ENCODE data around the gene PKD2L1. TPM values are rescaled to one million over a fixed set of nuclear protein-coding genes. Genes with fewer than 3 reads are reported as not detected.

PKD2L1 gene
- total and polyA plus RNA-seq, 2 of the 8 experiments (the other 6 are each of a cell fraction or from before 2014, with no cell fraction given), result 0.20 to 0.33 TPM

DNA sequence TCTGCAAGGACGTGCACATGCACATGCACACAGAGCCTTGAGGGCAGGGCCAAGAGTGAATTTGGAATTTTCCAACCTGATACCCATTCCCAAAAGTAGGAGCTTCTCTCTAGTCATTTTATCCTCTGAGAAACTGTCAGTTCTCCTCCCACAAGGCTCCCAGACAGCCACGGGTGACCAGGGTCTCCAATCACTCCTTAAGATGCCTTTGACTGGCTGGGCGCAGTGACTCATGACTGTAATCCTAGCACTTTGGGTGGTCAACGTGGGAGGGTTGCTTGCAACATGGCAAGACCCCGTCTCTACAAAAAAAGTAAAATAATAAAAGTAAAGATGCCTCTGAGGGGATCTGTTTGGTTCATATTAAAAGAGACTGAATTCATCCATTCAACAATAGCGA, 30.2 kb upstream of the PKD2L1 start:
- no peak overlapping the region for H2AK5ac ChIP-seq (ENCODE audit: low read depth, low read length)
- H3K56ac ChIP-seq (replicated peaks; ENCODE audit: insufficient read length, low read depth, low read length), result no peak overlapping the region
- no peak overlapping the region for H3K23ac ChIP-seq (ENCODE audit: insufficient read length)
- H2AFZ ChIP-seq (ENCODE audit: low read length), result no peak overlapping the region
- POLR2A ChIA-PET (ENCODE audit: partially characterized antibody), result interaction anchor here (1.0 to 6.8 kb wide), 5 partner anchors 10 to 122 kb away, joined by 3 to 103 read pairs (median 15); partner anchors contain the start of gene SCD
- no peak for DNase-seq (ENCODE audit: low read depth in 1 of 2, low spot score in 2 of 2)
- H3K79me2 ChIP-seq (ENCODE audit: control insufficient read depth in 1 of 2, insufficient read depth in 2 of 2, low read length in 2 of 2), result peaks cover 0 to 21% of the 10 kb centered on the region in 2 experiments; a peak in 3 of 4 replicates
- H3K36me3 ChIP-seq (ENCODE audit: control insufficient read depth in 2 of 4, insufficient read depth in 4 of 4, low read length in 3 of 4), result peaks cover 35 to 92% (median 70%) of the 10 kb centered on the region in 4 experiments
- H3K9ac ChIP-seq (replicated peaks in 1 of 4; ENCODE audit: extremely low read depth in 1 of 4, low read depth in 3 of 4, low read length in 3 of 4), result no peak overlapping the region
- no peaks in the 10 kb centered on the region for H3K27me3 ChIP-seq (replicated peaks in 1 of 4; ENCODE audit: control insufficient read depth in 3 of 4, extremely low read depth in 1 of 4, insufficient read depth in 3 of 4, low read length in 3 of 4)
- peaks cover 3% of the 10 kb centered on the region; the same call in 1 of the 2 replicates for H3K79me1 ChIP-seq (ENCODE audit: low read depth, low read length)
- no peak overlapping the region for H3K18ac ChIP-seq (ENCODE audit: extremely low read depth, low read length)
- no peaks in the 10 kb centered on the region for H3K23me2 ChIP-seq (ENCODE audit: low read depth, low read length)
- no peak overlapping the region for H2BK5ac ChIP-seq (ENCODE audit: low read depth, low read length)
- peaks cover 0 to 8% (median 6%) of the 10 kb centered on the region in 4 experiments; a peak in 3 of 7 replicates for H3K4me1 ChIP-seq (replicated peaks in 1 of 4; ENCODE audit: control insufficient read depth in 3 of 4, insufficient read depth in 4 of 4, low read length in 3 of 4)
- H2BK15ac ChIP-seq (ENCODE audit: low read length), result no peak overlapping the region
- H3K4ac ChIP-seq (replicated peaks; ENCODE audit: insufficient read length, low read depth, low read length), result no peak overlapping the region
- no peak overlapping the region for H3K27ac ChIP-seq (ENCODE audit: low read depth, low read length)
- no peak overlapping the region for H2BK12ac ChIP-seq (ENCODE audit: low read depth, low read length)
- H3K4me2 ChIP-seq (ENCODE audit: insufficient read depth in 1 of 2, low read depth in 2 of 2, low read length in 2 of 2), result no peak overlapping the region
- peaks cover 0 to 30% of the 10 kb centered on the region in 2 experiments for H4K20me1 ChIP-seq (replicated peaks in 1 of 2; ENCODE audit: control insufficient read depth in 1 of 2, insufficient read depth in 2 of 2, low read length in 2 of 2)
- H4K8ac ChIP-seq (ENCODE audit: extremely low read depth, insufficient read depth, low read length), result no peak overlapping the region
- no peaks in the 10 kb centered on the region for H3K9me3 ChIP-seq (ENCODE audit: insufficient read depth in 2 of 2, low read depth in 1 of 2, low read length in 1 of 2)
- TF ChIP-seq, protein P1, sequence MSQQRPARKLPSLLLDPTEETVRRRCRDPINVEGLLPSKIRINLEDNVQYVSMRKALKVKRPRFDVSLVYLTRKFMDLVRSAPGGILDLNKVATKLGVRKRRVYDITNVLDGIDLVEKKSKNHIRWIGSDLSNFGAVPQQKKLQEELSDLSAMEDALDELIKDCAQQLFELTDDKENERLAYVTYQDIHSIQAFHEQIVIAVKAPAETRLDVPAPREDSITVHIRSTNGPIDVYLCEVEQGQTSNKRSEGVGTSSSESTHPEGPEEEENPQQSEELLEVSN (IDR thresholded peaks at IDR 0.05), result no peak
- no peak for TF ChIP-seq CREB1 (IDR thresholded peaks at IDR 0.05)
- TF ChIP-seq NANOG (IDR thresholded peaks at IDR 0.05; ENCODE audit: insufficient read depth, low read depth, low read length, poor library complexity, severe bottlenecking), result no peak
- TF ChIP-seq KDM1A (IDR thresholded peaks at IDR 0.05; ENCODE audit: borderline replicate concordance, low read length), result no peak
- no peak for TF ChIP-seq TBP (IDR thresholded peaks at IDR 0.05; ENCODE audit: low read depth, low read length)
- TF ChIP-seq FOSL1 (IDR thresholded peaks at IDR 0.05; ENCODE audit: insufficient read depth, low read depth, low read length), result no peak
- no peak for TF ChIP-seq SUZ12 (IDR thresholded peaks at IDR 0.05; ENCODE audit: low read length)
- no peak for TF ChIP-seq YY1 (IDR thresholded peaks at IDR 0.05; ENCODE audit: low read depth, low read length)
- no peak for FAIRE-seq
- CTCF ChIA-PET (ENCODE audit: partially characterized antibody), result interaction anchor here (0.6 to 1.7 kb wide), 8 partner anchors 9 to 159 kb away, joined by 3 to 8 read pairs (median 4); no protein-coding TSS in a partner anchor
- 80% methylated on average over 6 of the region's 6 CpGs; no CpG with 5 or more reads in 1 of the 2 experiments for WGBS, 2 experiments (ENCODE audit: extremely low coverage in 1 of 2, insufficient coverage in 1 of 2, insufficient read length in 1 of 2, insufficient replicate concordance in 2 of 2, low coverage in 1 of 2, low lambda C conversion rate in 2 of 2, missing lambda C conversion rate in 1 of 2)
- H2BK120ac ChIP-seq (replicated peaks; ENCODE audit: low read depth, low read length), result no peak overlapping the region
- H4K5ac ChIP-seq (ENCODE audit: insufficient read length, low read depth, low read length), result no peak overlapping the region
- no peak overlapping the region for H4K91ac ChIP-seq (replicated peaks; ENCODE audit: insufficient read length, low read length)
- no peak overlapping the region for H3K4me3 ChIP-seq (ENCODE audit: extremely low read depth in 1 of 4, insufficient read depth in 2 of 4, low read depth in 3 of 4, low read length in 4 of 4)
- no peak overlapping the region for H3K14ac ChIP-seq (ENCODE audit: insufficient read length)
- no peak overlapping the region for H2BK20ac ChIP-seq (ENCODE audit: low read length)

Data from H1 (cell line).